SKM-1 treated with dmso at 0.1 percent for 144 hours (cell line): ENCODE results near the gene ANO8.
"Not testable (repeated sequence)": the region's sequence is repeated elsewhere in the genome, so short reads cannot be mapped to it uniquely, and the experiment has no call there.

ENCODE experiments used
- DNase-seq: peaks from one replicate; lab custom pipeline; 2025; ENCODE audit not compliant: unreplicated experiment; lab: John Stamatoyannopoulos, UW

The ANO8 gene

GRCh38 chr19:17292301-17293074 is 42.2 kb downstream of the ANO8 start:
- DNase-seq = peak; percentile 80

GRCh38 chr19:17289489-17289888 is 45.2 kb downstream of the ANO8 start:
- no peak for DNase-seq

- no peak for DNase-seq
Measured at GRCh38 chr19:17286752-17287151, 47.9 kb downstream of the ANO8 start.

- DNase-seq = no peak
Measured at GRCh38 chr19:17286263-17286662, 48.4 kb downstream of the ANO8 start.

GRCh38 chr19:17285415-17286135 is 49.1 kb downstream of the ANO8 start:
- DNase-seq = no peak

- no peak for DNase-seq
Measured at GRCh38 chr19:17283504-17283996, 51.1 kb downstream of the ANO8 start.

GRCh38 chr19:17282488-17283125 is 52.0 kb downstream of the ANO8 start:
- DNase-seq = peak; percentile 84

GRCh38 chr19:17281391-17282304 is 53.0 kb downstream of the ANO8 start, which contains the start of gene ANKLE1:
TSS of gene ANKLE1 (plus strand) at chr19:17281901. CDS start at chr19:17281921, 20 bp downstream.
- peak; percentile 76 for DNase-seq

GRCh38 chr19:17279436-17279835 is 55.2 kb downstream of the ANO8 start:
- DNase-seq = no peak

GRCh38 chr19:17275441-17276175 is 59.0 kb downstream of the ANO8 start:
- no peak for DNase-seq

- not testable (repeated sequence) for DNase-seq
Measured at GRCh38 chr19:17274892-17275291, 59.8 kb downstream of the ANO8 start.
